ENCODE results near the gene DMPK.

- TF ChIP-seq CTCF (conservative IDR thresholded peaks at IDR 0.05; ENCODE audit: low read depth, low read length) (no peak), EZH2 (IDR thresholded peaks at IDR 0.05; ENCODE audit: low read length, unreplicated experiment) (no peak)
Measured at GRCh38 chr19:45825263-45825605, 42.9 kb upstream of the DMPK start.

All from PC-3 (cell line).